HG03469 (cell line): ENCODE results near the gene TMEM92.

ENCODE experiments used
- ATAC-seq: cut with Tn5 transposase; IDR thresholded peaks from one replicate; pipeline ENCODE4 v1.9.1; 2021; ENCODE audit warnings: mild to moderate bottlenecking, moderate library complexity, moderate number of reproducible peaks; ENCODE audit not compliant: unreplicated experiment

TMEM92 gene

GRCh38 chr17:50274142-50274896 lies at the start of gene TMEM92:
TMEM92 (plus strand) TSS chr17:50274466; CDS start chr17:50274502, 36 bp downstream.
- no peak for ATAC-seq

DNA sequence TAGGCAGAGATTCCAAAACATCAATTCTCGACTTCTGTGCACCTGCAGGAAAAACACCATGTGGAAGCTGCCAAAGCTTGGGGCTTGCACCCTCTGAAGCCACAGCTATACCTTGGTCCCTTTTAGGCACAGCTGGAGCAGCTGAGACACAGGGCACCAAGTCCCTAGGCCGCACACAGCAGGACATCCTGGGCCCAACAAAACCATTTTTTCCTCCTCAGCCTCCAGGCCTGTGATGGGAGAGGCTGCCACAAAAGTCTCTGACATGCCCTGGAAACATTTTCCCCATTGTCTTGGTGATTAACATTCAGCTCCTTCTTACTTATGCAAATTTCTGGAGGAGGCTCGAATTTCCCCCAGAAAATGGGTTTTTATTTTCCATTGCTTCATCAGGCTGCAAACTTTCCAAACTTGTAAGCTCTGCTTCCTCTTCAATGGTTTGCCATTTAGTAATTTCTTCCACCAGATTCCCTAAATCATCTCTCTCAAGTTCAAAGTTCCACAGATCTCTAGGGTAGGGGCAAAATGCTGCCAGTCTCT lies 48.5 kb upstream of the TMEM92 start:
- no peak for ATAC-seq

DNA sequence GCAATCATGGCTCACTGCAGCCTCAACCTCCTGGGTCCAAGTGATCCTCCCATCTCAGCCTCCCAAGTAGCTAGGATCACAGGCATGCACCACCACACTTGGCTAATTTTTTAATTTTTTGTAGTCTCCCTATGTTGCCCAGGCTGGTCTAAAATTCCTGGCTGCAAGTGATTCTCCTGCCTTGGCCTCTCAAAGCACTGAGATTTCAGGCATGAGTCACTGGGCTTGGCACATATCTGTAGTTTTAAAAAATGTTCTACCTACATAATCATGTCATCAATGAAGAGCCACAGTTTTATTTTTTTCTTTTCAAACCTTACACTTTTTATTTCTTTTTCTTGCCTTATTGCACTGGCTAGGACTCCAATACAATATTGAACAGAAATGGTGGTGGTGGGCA lies 39.7 kb upstream of the TMEM92 start:
- ATAC-seq: no peak

GRCh38 chr17:50237901-50238300 lies 36.4 kb upstream of the TMEM92 start:
- ATAC-seq: no peak

DNA sequence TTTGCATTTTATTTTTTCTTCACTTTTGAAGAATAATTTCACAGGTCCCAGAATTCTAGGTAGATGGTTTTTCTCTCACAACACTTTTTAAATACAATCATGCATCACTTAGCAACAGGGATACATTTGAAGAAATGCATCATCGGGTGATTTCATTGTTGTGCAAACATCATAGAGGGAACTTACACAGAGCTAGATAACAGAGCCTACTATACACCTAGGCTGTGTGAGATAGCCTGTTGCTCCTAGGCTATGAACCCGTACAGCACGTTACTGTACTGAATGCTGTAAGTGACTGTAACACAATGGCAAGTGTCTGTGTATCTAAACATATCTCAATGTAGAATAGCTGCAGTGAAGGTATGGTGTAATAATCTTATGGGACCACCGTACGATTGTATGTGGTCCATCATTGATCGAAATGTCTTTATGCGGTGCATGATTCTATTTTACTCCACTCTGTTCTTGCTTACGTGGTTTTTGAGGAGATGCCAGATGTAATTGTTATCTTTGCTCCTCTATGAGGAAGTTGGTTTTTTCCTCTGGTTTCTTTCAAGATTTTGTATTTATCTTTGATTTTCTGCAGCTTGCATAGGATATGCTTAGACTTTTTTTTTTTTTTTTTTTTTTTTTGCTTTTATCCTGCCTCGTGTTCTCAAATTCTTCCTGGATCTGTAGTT lies 35.5 kb upstream of the TMEM92 start:
- no peak for ATAC-seq

DNA sequence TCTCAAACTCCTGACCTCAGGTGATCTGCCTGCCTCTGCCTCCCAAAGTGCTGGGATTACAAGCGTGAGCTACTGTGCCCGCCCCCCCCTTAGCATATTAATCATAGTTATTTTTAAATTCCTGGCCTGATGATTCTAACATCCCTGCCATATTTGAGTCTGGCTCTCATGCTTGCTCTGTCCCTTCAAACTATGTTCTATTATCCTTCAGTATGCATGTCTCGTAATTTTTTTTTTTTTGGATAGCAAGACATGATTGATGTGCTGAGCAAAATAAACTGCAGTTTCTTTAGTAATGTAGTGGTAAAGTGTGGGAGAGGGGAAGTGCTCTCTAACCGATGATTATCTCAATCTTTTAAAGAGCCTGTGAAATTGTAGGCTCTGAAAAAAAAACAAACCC lies 34.3 kb upstream of the TMEM92 start:
- ATAC-seq: no peak

DNA sequence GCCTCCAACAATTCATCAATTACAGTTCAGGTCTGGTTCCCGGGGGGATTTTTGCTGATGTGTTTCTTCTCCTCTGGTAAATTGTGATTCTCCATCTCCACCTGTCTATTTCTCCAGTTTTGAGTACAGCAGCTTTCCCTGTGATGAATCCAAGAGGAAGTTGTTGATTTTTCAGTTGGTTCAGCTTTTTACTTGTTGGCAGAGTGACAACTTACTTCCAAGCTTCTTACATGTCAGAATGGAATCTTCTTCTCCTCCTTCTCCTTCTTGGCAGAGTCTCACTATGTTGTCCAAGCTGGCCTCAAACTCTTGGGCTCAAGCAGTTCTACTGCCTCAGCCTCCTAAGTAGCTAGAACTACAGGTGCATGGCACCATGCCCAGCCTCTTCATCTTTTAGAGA lies 33.4 kb upstream of the TMEM92 start:
- ATAC-seq: no peak

DNA sequence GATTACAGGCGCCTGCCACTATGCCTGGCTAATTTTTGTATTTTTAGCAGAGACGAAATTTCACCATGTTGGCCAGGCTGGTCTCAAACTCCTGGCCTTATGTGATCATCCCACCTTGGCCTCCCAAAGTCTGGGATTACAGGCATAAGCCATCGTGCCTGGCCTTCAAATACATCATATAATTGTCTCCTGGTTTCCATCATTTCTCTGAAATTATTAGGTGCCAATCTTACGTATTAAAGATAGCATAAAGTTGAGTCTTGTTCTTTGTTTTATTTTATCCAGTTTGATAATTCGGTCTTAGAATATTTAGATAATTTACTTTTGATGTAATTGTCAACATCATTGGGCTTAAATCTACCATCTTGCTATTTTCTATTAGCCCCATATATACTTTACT lies 32.8 kb upstream of the TMEM92 start:
- ATAC-seq: no peak

DNA sequence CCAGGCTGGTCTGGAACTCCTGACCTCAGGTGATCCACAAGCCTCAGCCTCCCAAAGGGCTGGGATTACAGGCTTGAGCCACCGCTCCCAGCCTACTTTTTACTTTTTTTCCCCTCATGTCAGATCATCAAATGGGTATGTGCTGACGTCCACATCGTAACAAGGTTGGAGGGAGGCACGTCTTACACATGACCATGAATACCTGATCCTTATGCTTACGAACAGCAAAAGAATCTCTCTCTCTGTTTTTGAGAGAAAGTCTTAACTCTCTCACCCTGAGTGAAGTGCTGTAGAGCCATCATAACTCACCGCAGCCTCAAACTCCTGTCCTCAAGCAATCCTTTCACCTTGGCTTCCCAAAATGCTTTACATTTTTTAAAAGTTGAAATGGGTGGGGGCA lies 29.5 kb upstream of the TMEM92 start:
- ATAC-seq: no peak

- ATAC-seq: no peak
These were observed 26.0 kb upstream of the TMEM92 start for GRCh38 chr17:50248255-50248654.

DNA sequence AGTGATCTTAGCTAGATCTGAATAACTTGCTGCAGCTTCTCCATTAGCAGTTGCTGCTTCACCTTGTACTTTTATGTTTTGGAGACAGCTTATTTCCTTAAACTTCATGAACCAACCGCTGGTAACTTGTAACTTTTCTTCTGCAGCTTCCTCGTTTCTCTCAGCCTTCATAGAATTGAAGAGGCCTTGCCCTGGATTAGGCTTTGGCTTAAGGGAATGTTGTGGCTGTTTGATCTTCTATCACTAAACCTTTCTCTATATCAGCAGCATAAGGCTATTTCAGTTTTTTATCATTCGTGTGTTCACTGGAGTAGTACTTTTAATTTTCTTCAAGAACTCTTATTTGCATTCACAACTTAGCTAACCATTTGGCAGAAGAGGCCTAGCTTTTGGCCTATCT lies 21.5 kb upstream of the TMEM92 start:
- no peak for ATAC-seq

DNA sequence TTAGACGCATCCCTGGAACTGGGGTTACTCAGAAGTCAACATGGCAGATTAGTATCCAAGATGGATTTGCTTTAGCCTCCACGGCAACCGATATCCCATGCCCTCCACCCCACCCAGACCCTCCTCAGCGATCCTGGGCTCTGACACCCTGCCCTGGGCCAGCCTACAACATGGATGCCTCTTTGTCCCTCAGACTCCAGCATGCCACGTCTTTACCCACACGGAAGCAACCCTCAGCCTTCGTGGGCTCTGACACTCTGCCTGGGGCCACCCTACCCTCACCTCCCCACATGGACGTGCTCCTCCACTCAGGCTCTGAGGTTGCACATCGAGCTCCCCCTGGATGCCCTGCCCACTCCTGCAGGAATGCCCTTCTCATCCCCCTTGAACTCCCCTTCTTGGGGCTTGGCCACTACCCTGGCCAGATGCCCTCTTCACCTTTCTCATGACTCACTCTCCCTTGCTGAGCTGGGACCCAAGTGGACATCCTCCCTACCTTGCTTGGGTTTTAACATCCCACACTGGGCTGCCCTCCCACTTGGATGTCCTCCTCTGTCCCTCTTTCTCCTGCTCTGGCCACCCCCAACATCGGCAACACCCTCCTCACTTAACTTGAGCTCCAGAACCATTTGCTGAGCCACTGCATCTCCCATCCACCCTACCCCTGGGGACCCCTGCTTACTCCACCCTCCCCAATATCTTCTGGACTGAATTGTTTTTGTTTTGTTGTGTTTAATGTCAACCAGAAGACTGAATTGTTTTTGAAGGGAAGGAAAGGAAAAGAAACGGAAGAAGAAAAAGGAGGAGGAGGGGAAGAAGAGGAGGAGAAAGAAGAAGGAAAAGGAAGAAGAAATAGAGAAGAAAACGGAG lies 18.3 kb upstream of the TMEM92 start:
- no peak for ATAC-seq

DNA sequence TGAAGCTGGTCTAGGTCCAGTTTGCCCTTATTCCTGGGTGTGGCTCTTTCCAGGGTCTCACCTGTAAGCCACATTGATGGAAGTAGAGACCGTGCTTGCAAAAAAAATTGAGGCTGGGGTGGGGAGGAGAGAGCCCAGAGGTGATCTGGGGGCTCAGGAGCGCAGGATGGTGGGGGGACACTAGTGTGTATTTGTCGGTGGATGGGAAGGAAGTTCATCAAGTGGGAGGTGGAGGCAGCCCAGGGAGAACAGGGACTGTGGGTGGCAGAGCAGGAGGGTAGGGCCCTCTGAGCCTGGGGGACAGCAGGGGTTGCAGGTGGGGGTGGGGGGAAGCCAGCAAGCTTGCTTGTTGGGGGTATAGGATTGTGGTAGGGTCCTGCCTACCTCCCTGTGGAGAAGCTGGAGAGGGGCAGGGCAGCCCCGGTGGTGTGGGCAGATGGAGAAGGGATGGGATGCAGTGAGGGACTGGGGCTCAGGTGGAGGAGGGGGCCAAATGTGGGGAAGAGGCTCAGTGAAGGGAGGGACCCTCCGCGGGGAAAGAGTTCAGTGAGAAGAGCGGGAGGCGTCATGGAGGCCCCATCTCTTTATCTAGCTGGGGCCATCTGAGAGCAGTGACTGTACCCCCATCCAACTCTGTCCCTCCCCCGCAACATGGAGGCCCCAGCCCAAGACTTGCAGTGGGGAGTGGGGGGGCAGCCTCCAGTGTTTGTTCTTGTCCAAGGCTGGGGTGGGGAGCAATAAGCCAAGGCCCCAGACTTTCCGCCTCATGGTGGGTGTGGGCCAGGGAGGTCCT lies 17.2 kb upstream of the TMEM92 start:
- ATAC-seq: no peak

DNA sequence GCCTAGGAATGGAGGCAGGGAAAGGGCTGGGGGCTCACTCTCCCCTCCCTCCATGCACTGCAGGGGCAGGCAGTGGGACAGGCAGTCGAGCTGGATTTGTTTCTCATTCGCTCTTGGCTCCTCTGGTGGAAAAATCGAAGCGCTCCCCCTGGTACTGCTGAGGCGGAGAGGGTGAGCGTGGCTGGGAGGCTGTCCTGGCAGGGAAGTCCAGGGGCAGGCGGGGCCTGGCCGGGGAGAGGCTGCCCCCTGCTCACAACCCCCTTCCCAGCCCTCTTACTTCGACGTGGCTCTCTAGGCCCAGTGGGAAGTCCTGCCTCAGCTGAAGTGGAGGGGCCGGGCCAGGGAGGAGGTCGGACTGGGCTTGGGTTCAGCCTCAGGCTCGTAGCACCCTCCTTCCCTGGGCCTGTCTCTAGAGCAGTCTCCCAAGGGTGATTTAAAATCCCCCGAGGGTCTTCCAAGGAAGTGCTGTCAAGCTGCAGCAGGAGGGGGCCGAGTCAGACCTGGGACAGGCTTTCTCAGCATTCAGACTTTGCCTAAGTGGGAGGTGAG lies 16.5 kb upstream of the TMEM92 start:
- ATAC-seq: no peak

GRCh38 chr17:50258647-50259476 lies 15.4 kb upstream of the TMEM92 start:
- ATAC-seq: no peak

- no peak for ATAC-seq
These were observed 14.6 kb upstream of the TMEM92 start for GRCh38 chr17:50259477-50260324.

- ATAC-seq: no peak
These were observed 13.8 kb upstream of the TMEM92 start for GRCh38 chr17:50260501-50260911.
